ENCODE measurements around the gene P3H1. TPM values are rescaled to one million over a fixed set of nuclear protein-coding genes. Genes with fewer than 3 reads are reported as not detected.

Gene P3H1
- total RNA-seq, 4 donors from 2014 or later, result 20.4 to 44.1 (median 29.4) TPM

DNA sequence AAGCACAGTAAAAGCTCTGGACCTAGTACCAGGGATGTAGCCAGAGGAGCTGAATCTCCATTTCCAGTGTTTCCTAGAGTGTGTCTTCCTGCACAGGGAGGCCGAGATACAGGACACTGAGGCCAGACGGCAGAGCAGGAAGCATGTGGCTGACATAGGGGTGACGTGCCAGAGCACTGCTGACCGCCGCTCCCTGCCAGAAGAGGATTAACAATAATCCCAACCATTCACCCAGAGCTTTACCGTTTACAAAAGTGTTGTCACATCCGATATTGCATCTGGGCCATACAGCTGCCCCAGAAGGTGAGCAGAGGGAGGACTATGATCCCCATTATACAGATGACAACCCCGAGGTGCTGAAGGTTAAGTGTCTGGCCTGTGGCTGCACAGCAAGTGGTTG is 21.0 kb downstream of the P3H1 start:
- ATAC-seq (ENCODE audit: low FRiP score), result no peak
- DNase-seq (ENCODE audit: low spot score), result no peak
- TF ChIP-seq, protein P1, sequence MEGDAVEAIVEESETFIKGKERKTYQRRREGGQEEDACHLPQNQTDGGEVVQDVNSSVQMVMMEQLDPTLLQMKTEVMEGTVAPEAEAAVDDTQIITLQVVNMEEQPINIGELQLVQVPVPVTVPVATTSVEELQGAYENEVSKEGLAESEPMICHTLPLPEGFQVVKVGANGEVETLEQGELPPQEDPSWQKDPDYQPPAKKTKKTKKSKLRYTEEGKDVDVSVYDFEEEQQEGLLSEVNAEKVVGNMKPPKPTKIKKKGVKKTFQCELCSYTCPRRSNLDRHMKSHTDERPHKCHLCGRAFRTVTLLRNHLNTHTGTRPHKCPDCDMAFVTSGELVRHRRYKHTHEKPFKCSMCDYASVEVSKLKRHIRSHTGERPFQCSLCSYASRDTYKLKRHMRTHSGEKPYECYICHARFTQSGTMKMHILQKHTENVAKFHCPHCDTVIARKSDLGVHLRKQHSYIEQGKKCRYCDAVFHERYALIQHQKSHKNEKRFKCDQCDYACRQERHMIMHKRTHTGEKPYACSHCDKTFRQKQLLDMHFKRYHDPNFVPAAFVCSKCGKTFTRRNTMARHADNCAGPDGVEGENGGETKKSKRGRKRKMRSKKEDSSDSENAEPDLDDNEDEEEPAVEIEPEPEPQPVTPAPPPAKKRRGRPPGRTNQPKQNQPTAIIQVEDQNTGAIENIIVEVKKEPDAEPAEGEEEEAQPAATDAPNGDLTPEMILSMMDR (IDR thresholded peaks at IDR 0.05), result no peak

DNA sequence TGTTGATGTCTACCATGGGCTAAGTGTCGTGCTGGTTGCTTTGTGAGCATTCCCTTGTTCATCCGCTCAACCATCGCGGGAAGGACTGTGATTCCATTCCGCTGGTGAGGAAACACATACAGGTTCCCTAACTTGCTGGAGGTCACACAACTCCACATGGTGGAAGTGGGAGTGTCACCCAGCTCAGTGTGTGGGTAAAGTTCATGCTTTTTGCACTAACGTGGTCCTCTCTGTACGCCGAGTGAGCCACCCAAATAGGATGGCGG is 22.7 kb downstream of the P3H1 start:
- TF ChIP-seq, protein P1 (IDR thresholded peaks at IDR 0.05), result no peak
- ATAC-seq (ENCODE audit: low FRiP score), result no peak
- no peak for DNase-seq (ENCODE audit: low spot score)

DNA sequence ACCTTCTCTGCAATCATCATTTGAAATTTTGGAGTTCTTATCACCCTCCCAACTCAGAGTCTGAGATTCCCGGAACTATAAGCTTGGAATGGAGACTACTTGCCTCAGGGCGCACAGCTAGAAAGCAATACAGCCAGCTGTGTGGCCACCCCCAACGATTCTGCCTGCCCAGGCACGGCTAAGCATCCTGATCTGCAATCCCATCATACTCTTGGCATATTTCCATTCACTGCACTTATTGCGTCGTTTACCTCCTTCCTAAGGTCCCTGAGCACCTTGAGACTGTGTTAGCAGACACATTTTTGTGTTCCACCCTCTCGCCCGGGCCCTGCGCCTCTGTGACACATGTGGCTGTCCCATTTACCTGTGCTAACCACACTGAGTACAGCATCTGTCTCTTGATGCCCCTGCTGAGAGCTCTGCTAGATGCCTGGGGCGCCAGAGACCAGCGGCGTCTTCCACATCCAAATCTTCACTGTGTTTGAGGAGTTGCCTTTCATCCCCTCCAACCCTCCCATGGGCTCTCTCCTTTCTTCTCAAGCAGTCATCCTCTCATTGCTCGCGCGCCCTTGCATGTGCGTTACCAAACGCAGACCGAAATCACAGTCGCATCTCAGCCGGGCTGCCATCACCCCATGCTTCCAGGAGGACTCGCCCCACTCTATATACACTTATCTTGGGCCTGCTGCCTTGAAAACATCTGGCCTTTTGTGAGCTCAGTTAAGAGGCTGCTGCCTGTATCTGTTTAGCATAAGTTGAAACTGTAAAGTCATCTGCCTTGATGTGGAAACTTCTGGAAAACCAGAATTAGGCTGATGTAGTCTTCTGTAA is 23.3 kb downstream of the P3H1 start:
- ATAC-seq (ENCODE audit: low FRiP score) (no peak), DNase-seq (ENCODE audit: low spot score) (no peak)
- TF ChIP-seq, protein P1 (IDR thresholded peaks at IDR 0.05), result no peak

DNA sequence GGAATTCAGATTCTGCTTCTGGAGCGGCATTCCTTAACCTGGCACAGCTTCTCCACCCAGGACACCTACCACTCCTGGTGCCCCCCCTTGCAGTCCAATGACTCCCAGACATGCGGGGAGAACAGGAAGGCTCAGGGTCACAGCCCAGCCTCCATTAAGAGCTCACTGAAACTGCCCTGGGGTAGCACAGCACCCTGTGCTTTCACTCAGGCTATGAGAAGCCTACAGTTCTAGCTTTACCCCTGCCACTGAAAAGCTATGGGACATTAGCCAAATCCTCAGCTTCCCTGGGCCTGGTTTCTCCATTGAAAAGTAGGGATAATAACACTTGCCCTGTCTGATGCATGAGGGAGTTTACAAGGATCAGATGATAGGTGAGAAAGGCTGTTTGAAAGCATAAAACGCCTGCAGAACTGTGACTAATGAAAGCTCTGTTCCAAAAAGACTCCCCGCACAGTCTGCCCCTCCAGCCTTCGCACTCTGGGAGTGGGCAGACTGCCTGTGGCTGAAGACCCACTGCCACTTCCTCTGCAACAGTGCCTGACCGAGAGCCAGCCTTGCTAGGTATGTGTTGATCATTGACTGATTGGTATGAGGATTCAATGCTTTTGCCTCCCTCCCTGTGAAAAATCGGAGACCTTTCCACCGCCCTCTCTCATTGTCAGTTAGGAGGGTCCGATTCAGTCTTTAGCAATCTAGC is 24.1 kb downstream of the P3H1 start:
- DNase-seq (ENCODE audit: low spot score), result no peak
- TF ChIP-seq, protein P1 (IDR thresholded peaks at IDR 0.05), result no peak
- ATAC-seq (ENCODE audit: low FRiP score), result no peak

DNA sequence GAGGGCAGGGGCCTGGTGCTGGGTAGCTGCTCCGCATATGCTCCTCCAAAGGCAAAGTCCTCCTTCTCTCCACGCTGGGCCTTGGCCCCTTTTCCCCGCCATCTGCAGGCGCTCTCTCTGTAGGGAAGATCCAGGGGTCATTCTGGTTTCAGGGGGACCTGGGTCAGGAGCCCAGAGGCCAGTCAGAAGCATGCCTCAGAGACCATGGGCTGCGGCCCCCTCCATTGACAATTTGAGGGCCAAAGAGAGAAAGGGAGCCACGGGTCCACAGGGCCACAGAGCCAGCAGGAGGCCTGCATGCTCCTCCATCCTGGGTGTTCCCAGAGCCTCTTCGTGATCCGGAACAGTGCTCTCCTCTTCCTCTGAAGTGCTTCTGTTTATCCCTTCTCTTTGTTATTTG is 24.7 kb downstream of the P3H1 start:
- TF ChIP-seq, protein P1 (IDR thresholded peaks at IDR 0.05), result no peak
- ATAC-seq (ENCODE audit: low FRiP score) (no peak), DNase-seq (ENCODE audit: low spot score) (no peak)

DNA sequence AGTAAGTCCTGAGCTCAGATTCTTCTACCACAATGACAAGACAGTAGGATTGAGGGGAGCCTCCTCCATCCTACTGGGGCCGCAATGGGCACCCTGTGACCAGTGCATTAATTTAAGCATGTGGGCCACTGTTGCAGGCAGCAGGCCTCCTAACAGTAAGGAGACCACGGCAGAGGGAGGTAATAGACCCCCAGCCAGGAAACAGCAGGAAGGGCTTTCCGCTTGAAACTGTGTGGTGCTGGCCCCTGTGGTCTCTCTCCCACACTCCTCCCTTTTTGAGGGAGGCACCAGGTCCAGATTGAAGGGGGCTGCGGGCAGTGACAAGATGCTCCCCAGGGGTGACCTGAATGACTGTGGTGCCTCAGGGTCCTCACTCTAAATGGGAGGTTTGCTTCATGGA is 25.1 kb downstream of the P3H1 start:
- ATAC-seq (ENCODE audit: low FRiP score), result no peak
- no peak for DNase-seq (ENCODE audit: low spot score)
- TF ChIP-seq, protein P1 (IDR thresholded peaks at IDR 0.05), result no peak
